ENCODE data around the gene PLOD2.

PLOD2 gene

DNA sequence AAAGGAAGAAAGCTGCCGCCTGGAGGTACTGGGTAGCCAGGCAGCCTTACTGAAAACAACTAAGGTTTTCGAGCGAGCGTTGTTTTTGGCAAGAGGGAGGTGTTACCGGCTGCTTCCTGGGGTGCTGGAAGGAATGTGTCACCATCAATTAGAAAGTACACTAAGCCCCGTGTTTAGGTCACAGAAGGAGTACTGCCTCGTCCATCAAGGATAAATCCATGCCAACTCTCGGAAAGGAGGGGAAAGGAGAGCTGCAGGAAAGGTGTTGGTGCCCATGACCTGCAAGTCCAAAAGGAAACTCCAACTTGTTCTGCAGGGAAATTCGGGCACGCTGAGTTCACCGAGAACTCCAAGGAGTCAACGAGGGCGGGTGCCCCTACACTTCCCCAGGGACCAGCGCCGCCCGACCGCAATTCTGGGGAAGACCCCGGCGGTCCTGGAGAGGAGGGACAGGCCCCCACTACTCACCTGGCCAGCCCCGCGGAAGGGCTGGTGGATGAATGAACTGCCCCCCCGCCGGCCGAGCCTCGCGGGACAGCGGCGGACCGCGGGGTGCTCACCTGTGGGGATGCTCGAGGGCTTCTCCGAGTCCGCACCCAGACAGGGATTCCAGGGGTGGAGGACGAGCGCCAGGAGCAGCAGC lies 542 bp downstream of the PLOD2 start:
- no peak overlapping the region for H3K27ac Mint-ChIP-seq
- peaks cover 35 to 48% of the 10 kb centered on the region in 2 donors for H3K27me3 Mint-ChIP-seq
- no peaks in the 10 kb centered on the region for H3K9me3 Mint-ChIP-seq
- peaks cover 7 to 10% of the 10 kb centered on the region in 2 donors for H3K4me1 Mint-ChIP-seq
- ATAC-seq (replicated peaks) (peak; percentile 28), DNase-seq (no peak)
- no peaks in the 10 kb centered on the region for H3K36me3 Mint-ChIP-seq
- H3K4me3 Mint-ChIP-seq, result peak overlapping the region; percentile 61 to 73

DNA sequence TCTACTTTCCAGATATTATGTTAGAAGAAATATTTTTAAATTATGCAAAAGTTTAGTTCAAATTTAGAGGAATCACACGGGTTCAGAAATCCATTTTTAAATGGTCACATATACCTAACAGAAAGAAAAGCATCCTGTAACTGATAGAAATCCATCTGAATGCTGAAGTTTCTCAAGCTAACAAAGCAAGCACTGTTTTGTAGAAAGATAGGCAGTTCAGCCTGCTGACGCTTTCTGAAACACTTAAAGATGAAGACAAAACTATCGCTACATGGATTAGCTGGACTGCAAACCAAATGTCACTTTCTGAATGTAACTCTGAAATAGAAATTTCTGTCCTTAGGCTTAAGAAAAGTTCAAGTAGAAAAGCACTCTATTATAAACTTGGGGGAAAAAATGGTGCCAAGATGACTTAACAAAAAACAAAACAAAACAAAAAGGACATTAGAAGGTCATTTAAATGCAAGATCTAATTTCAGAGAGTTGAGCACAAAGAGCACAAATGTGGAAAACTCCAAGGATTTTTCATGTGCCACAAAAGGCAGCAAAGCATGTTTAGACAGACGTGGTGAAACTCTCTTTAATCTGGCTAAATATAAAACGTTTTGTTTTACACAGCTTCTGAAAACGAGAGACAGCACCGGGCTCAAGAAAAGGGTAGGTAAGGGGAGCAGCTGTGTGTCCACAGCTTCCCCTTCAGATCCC lies 1.2 kb downstream of the PLOD2 start:
- Mint-ChIP-seq H3K27ac (no peak overlapping the region), H3K27me3 (peaks cover 28 to 41% of the 10 kb centered on the region in 2 donors), H3K4me3 (peak overlapping the region; percentile 61 to 73), H3K4me1 (peaks cover 7 to 10% of the 10 kb centered on the region in 2 donors), H3K36me3 (no peaks in the 10 kb centered on the region), H3K9me3 (no peaks in the 10 kb centered on the region)
- no peak for ATAC-seq (replicated peaks)
- no peak for DNase-seq

DNA sequence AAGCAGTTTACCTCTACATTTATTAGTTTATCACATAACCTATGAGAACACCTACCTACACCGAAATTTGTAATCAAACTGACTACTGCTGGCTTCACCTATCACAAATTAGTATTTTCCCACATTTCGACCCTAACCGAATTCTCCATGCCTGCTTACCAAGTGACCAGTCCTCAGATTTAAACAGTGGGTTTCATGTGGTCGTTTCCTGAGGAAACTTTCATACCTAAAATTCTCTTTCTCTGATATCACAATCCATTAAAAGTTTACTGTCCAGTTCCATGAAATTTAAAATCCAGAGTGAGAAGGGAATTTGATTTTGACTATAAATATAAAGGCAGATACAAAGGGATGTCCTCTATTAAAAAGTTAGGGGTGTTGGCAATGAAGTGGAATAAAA lies 1.9 kb downstream of the PLOD2 start:
- ATAC-seq (replicated peaks) (no peak), DNase-seq (no peak)
- no peak overlapping the region for H3K27ac Mint-ChIP-seq
- H3K27me3 Mint-ChIP-seq, result peaks cover 27 to 39% of the 10 kb centered on the region in 2 donors
- no peaks in the 10 kb centered on the region for H3K36me3 Mint-ChIP-seq
- no peaks in the 10 kb centered on the region for H3K9me3 Mint-ChIP-seq
- H3K4me3 Mint-ChIP-seq, result no peak overlapping the region
- peaks cover 7 to 10% of the 10 kb centered on the region in 2 donors for H3K4me1 Mint-ChIP-seq

DNA sequence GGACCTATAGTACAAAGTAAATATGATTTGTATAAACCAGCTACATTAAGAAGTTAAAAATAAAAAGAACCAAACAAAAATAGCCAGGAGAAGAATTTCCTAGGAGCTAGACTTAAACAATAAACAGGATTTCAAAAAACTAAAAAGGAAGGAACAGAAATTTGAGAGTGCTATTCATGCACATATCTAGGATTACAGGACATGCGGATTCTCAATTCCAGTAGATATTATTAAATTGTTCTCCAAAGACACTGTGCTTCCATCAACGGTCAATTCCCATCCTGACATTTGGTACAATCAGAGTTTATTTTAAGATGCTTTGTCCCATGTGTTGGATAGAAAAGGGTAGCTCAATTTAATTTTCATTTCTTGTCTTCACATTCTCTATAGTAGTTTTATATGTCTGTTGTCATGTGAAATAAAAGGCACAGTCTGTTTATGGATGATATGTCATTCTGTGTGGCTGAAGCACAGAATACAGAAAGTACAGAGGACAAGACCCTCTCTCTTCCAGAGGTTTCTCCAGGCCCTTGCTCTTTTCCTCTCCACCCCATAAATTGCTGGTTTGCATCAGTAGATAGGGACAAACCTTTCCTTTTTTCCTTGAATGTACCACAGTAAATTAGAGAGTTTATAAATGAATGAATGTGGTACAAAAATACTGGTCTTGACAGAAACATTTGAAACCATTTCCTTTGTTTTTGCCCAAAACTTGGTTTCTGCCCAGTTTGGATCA lies 3.5 kb downstream of the PLOD2 start:
- Mint-ChIP-seq H3K4me1 (peaks cover 7 to 10% of the 10 kb centered on the region in 2 donors), H3K36me3 (no peaks in the 10 kb centered on the region), H3K27ac (no peak overlapping the region), H3K9me3 (no peaks in the 10 kb centered on the region), H3K4me3 (no peak overlapping the region), H3K27me3 (peaks cover 17 to 27% of the 10 kb centered on the region in 2 donors)
- no peak for DNase-seq
- ATAC-seq (replicated peaks), result no peak

DNA sequence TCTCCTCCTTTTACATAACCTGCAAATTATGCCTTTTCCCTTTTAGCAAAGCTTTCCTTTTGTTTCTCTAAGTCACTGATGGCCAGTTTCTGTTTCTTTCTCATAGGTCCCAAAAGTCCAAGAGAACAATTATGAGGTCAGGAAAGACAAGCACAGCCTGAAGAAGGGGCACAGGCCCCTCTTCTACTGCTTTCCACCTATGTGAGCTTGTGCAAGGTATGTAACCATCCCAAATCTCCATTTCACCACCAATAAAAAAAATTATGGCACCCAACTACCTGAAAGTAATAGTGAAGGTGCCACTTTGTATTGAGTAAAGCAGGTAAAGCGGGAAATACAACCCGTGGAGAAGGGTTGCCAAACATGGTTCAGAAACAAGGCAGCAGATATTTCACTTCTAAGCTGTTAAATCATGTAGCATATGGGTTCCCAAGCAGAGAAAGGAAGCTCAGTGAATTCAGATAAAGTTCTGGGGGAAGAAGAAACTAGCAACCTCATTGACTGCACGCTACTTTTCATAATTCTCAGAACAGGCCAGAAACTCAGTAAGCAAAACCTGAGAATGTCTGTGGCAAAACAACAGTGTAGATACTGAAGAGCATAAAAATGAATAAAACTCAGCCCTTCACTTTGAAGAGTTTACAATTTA lies 4.2 kb downstream of the PLOD2 start:
- H3K9me3 Mint-ChIP-seq, result no peaks in the 10 kb centered on the region
- no peaks in the 10 kb centered on the region for H3K36me3 Mint-ChIP-seq
- ATAC-seq (replicated peaks), result no peak
- no peak overlapping the region for H3K27ac Mint-ChIP-seq
- DNase-seq, result no peak
- H3K27me3 Mint-ChIP-seq, result peaks cover 13 to 20% of the 10 kb centered on the region in 2 donors
- H3K4me1 Mint-ChIP-seq, result peaks cover 7 to 10% of the 10 kb centered on the region in 2 donors
- H3K4me3 Mint-ChIP-seq, result no peak overlapping the region

DNA sequence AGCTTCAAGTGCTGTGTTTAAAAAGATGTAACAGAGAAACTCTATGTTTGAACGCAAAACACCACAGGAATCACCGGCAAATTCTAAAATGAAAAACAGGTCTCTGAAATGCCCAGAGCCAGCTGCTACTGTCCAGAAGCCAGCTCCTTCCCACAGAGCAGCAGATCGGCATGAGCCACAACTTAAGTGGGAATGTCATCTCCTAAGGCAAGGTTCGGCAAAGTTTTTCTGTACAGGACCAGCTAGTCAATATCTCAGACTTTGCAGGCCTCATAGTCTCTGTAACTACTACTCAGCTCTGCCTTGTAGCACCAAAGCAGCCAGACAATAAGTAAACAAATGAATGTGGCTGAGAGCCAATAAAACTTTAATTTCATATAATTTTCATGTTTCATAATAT lies 4.9 kb downstream of the PLOD2 start:
- no peaks in the 10 kb centered on the region for H3K9me3 Mint-ChIP-seq
- no peak overlapping the region for H3K27ac Mint-ChIP-seq
- H3K4me1 Mint-ChIP-seq, result peaks cover 7 to 10% of the 10 kb centered on the region in 2 donors
- DNase-seq (no peak), ATAC-seq (replicated peaks) (no peak)
- no peaks in the 10 kb centered on the region for H3K36me3 Mint-ChIP-seq
- peaks cover 13 to 18% of the 10 kb centered on the region in 2 donors for H3K27me3 Mint-ChIP-seq
- H3K4me3 Mint-ChIP-seq, result no peak overlapping the region

DNA sequence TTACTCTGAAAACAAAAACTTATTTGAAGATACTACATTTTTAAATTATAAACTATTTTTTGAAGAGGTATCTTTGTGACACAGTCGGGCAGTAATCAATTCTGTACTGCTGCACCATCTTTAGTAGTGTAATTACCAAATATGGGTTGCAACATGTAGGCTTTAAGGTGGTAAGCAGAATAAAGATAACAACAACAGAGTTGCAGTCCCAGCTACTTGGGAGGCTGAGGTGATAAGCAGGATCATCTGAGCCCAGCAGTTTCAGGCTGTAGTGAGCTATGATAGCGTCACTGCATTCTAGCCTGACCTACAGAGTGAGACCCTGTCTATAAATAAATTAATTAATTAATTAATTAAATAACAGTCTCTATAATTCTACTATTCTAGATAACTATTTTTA lies 6.0 kb downstream of the PLOD2 start:
- H3K4me1 Mint-ChIP-seq, result peaks cover 3 to 4% of the 10 kb centered on the region in 2 donors
- H3K9me3 Mint-ChIP-seq, result no peaks in the 10 kb centered on the region

DNA sequence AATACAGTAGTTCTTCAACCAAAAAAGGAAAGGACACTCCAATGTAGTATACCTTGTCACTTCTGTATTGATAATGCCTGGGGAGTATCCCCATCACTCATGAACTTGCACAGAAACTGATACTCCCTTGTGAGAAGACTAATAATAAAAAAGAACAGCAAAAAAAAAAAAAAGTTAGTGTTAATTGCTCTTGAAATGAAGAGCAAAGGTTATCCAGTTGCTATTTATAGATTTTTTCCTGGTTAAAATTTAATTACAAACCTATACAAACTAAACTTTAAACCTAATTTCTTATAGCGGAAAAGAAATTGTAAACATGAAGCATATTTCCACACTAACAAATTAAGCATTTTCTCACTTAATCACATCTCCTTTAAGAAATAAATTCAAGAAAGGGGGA lies 6.7 kb downstream of the PLOD2 start:
- Mint-ChIP-seq H3K4me1 (no peaks in the 10 kb centered on the region), H3K36me3 (no peaks in the 10 kb centered on the region), H3K27me3 (peaks cover 4 to 5% of the 10 kb centered on the region in 2 donors), H3K4me3 (no peak overlapping the region), H3K27ac (no peak overlapping the region), H3K9me3 (no peaks in the 10 kb centered on the region)
- ATAC-seq (replicated peaks) (no peak), DNase-seq (no peak)

More for the DNA sequence above, 6.0 kb downstream of the PLOD2 start:
- DNase-seq, result no peak
- H3K36me3 Mint-ChIP-seq, result no peaks in the 10 kb centered on the region
- no peak overlapping the region for H3K4me3 Mint-ChIP-seq
- no peak overlapping the region for H3K27ac Mint-ChIP-seq
- ATAC-seq (replicated peaks), result no peak
- H3K27me3 Mint-ChIP-seq, result peaks cover 8 to 10% of the 10 kb centered on the region in 2 donors

DNA sequence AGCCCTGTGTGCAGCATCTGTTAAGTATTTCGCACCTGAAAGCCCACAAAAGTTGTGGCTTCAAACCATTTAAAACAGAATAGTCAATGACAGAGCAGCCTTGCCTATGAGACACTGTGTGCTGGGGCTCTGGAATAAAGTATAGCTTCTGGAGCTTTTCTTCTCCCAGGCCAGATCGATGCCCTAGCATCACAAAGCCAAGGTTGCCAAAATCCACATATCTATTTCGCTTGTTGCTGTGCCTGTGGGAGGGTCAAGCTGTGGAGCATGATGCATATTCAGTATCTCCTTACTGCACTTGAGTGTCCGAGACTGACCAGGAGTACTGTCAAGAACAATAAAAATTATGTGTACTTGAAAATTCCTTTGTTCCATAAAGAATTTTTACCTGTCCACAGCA lies 7.6 kb downstream of the PLOD2 start:
- no peak for DNase-seq
- ATAC-seq (replicated peaks), result no peak
- no peaks in the 10 kb centered on the region for H3K36me3 Mint-ChIP-seq
- no peaks in the 10 kb centered on the region for H3K27me3 Mint-ChIP-seq
- no peaks in the 10 kb centered on the region for H3K4me1 Mint-ChIP-seq
- no peaks in the 10 kb centered on the region for H3K9me3 Mint-ChIP-seq
- no peak overlapping the region for H3K4me3 Mint-ChIP-seq
- no peak overlapping the region for H3K27ac Mint-ChIP-seq

DNA sequence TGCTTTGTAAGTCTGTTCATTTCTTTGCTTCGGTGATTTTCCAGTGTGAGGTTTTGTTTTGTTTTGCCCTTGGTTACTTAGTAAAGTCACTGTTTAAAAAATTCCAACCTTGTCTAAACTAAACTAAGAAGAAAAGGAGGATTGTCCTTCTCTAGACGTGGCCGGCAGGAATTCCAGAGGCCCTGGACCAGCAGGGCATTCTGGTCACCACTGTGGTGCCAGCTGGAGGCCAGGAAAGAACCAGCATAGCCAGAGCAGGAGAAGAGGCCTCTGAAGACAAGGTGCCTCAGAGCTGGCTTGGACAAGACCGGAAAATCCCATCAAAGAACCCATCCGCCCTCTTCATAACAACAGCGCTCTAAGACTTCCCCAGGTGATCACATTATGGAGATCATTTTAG lies 8.2 kb downstream of the PLOD2 start:
- no peak for DNase-seq
- no peaks in the 10 kb centered on the region for H3K9me3 Mint-ChIP-seq
- H3K4me1 Mint-ChIP-seq, result no peaks in the 10 kb centered on the region
- no peaks in the 10 kb centered on the region for H3K36me3 Mint-ChIP-seq
- no peak overlapping the region for H3K4me3 Mint-ChIP-seq
- H3K27ac Mint-ChIP-seq, result no peak overlapping the region
- no peak for ATAC-seq (replicated peaks)
- H3K27me3 Mint-ChIP-seq, result no peaks in the 10 kb centered on the region

DNA sequence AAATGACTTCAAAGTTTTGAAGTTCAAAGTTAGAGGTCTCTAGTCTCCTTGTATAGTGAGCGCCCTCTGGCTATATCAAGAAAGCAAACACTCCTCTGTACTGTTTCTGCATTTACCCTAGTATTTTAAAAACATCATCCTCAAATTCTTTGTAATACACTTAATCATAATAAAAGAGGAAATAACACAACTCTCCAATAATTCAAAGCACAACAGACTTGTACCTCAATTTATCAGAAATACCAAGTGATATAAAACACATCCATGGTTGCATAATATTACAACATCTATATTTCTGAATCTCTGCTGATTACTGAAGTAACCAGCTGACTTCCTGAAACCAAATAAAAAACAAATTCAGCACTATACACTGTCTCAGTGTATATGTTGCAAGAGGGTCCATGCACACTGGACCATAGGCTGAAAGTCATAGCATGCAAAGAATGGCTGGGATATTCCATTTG lies 12.5 kb downstream of the PLOD2 start:
- DNase-seq (no peak), ATAC-seq (replicated peaks) (no peak)
- Mint-ChIP-seq H3K27ac (no peak overlapping the region), H3K4me1 (no peaks in the 10 kb centered on the region), H3K9me3 (no peaks in the 10 kb centered on the region), H3K27me3 (no peaks in the 10 kb centered on the region), H3K36me3 (no peaks in the 10 kb centered on the region), H3K4me3 (no peak overlapping the region)

DNA sequence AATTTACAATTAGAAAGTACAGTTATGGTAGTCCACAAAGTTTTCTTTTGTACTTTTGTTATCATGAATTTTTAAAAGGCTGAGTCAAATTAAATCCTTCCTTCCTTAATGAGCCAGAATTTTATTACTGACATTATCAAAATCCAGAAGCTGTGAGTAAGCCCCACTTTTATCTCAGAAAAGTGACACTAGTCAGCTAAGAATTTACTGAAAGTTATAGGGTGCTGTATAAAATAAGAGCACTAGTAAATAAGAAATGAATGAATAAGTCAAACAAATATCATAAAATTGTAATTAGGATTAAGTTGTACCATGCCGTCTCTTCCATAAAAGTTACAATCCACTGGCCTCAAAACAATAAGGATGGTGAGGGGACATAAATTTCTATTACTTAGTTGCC lies 15.3 kb downstream of the PLOD2 start:
- Mint-ChIP-seq H3K36me3 (no peaks in the 10 kb centered on the region), H3K27me3 (no peaks in the 10 kb centered on the region), H3K9me3 (no peaks in the 10 kb centered on the region), H3K4me1 (no peaks in the 10 kb centered on the region), H3K4me3 (no peak overlapping the region), H3K27ac (no peak overlapping the region)
- ATAC-seq (replicated peaks) (no peak), DNase-seq (no peak)

DNA sequence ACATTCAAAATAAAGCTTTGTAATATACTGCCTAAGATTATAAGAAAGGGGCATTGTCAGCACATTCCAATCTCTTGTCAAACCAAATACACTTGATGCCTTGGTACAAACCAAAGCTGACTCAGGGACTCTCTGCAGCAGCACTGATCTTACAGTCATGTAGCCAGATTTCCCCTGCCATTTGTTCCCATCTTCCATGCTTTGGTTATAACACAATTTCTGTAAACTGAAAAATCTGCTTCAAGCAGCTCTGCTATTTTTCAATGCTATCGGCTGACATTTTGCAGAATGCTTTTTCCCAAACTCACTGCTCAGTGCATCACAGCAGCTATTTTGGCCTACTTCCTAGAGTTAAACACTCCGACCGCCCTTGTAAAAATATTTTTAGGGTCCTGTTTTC lies 18.2 kb downstream of the PLOD2 start:
- H3K27ac Mint-ChIP-seq, result no peak overlapping the region
- H3K9me3 Mint-ChIP-seq, result no peaks in the 10 kb centered on the region
- no peaks in the 10 kb centered on the region for H3K36me3 Mint-ChIP-seq
- no peak overlapping the region for H3K4me3 Mint-ChIP-seq
- no peaks in the 10 kb centered on the region for H3K27me3 Mint-ChIP-seq
- ATAC-seq (replicated peaks) (no peak), DNase-seq (no peak)
- no peaks in the 10 kb centered on the region for H3K4me1 Mint-ChIP-seq

DNA sequence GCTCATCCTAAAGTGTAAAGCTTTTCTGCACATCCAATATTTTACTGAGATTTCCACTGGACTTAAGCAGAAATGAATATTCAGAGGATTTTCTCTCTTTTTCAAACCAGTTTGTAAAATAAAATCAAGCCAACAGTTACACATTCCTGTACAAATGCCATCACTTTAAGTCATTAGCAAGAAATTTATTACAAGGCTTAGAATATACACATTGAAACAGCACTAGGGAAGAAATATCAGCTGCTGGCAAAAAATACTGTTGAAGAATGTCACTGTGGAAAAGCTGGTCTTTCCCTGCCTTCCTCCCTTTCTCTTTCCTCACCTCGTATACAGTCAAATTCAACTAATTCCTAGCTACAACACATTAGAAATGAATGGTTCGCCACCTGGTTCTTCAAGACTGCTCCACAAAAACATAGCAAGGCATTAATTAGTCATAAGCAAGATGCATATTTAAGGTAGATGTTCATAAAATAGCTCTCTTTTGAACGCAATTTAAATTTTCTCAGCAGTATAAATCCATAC lies 21.3 kb downstream of the PLOD2 start:
- H3K36me3 Mint-ChIP-seq, result no peaks in the 10 kb centered on the region
- DNase-seq, result no peak
- no peak overlapping the region for H3K27ac Mint-ChIP-seq
- H3K4me1 Mint-ChIP-seq, result no peaks in the 10 kb centered on the region
- H3K9me3 Mint-ChIP-seq, result no peaks in the 10 kb centered on the region
- H3K27me3 Mint-ChIP-seq, result no peaks in the 10 kb centered on the region
- ATAC-seq (replicated peaks), result no peak
- no peak overlapping the region for H3K4me3 Mint-ChIP-seq
